Panc1 (cell line): Measurements from ENCODE around the gene FAM110A. TPM values are rescaled to one million over a fixed set of nuclear protein-coding genes. Genes with fewer than 3 reads are reported as not detected.

Experiments
- ATAC-seq: fragments of 200-7000 bp; cut with Tn5 transposase; 2 replicates; pipeline ENCODE4 v1.9.1; 2020; ENCODE audit warnings: mild to moderate bottlenecking, moderate library complexity
- BruUV-seq: library from RNA; stranded (reverse); fragments of 400-500 nt; replicated peaks from 2 replicates; lab custom pipeline; 2021; lab: Mats Ljungman, UMichigan
- CTCF ChIA-PET: fragments of 300-600 bp; sonication (Branson Sonifier 250); formaldehyde crosslinking; loops from one replicate; lab custom pipeline; 2022; ENCODE audit warnings: antibody characterized with exemption; lab: Charles Lee
- POLR2A ChIA-PET: fragments of 300-600 bp; sonication (Branson Sonifier 250); formaldehyde crosslinking; loops from one replicate; lab custom pipeline; 2022; ENCODE audit warnings: antibody characterized with exemption; lab: Charles Lee
- DNase-seq: peaks from one replicate; pipeline ENCODE4 v3.0.0-alpha.2; 2010; ENCODE audit warnings: low read depth, low spot score
- H3K27ac ChIP-seq: 2 replicates; pipeline ENCODE4 v1.5.1; 2011; ENCODE audit warnings: mild to moderate bottlenecking, low read length, inconsistent platforms
- H3K27me3 ChIP-seq: fragments of 200-500 bp; sonication (Bioruptor generic); 2 replicates; pipeline ENCODE4 v1.6.0; 2014; ENCODE audit warnings: low read length, inconsistent platforms; ENCODE audit not compliant: control insufficient read depth, insufficient read depth
- H3K36me3 ChIP-seq: fragments of 200-500 bp; sonication (Bioruptor generic); 2 replicates; pipeline ENCODE4 v1.5.1; 2014; ENCODE audit warnings: inconsistent platforms, mild to moderate bottlenecking, low read length, moderate library complexity; ENCODE audit not compliant: control insufficient read depth, insufficient read depth
- H3K4me1 ChIP-seq: 2 replicates; pipeline ENCODE4 v1.5.1; 2011; ENCODE audit warnings: inconsistent platforms, mild to moderate bottlenecking, low read length, moderate library complexity; ENCODE audit not compliant: control insufficient read depth, insufficient read depth
- H3K4me3 ChIP-seq, 2 experiments: 2 replicates each; pipeline ENCODE4 v1.5.1; 2011 to 2012; ENCODE audit warnings: low read depth in 2 of 2, low read length in 2 of 2, mild to moderate bottlenecking in 2 of 2, inconsistent platforms in 1 of 2, moderate library complexity in 1 of 2
- H3K9me3 ChIP-seq: fragments of 200-500 bp; sonication (Bioruptor generic); 2 replicates; pipeline ENCODE4 v1.5.1; 2014; ENCODE audit warnings: low read depth, mild to moderate bottlenecking, inconsistent platforms, low read length, moderate library complexity; ENCODE audit not compliant: control insufficient read depth, insufficient read depth
- CTCF ChIP-seq: fragments of 450-650 bp; IDR thresholded peaks from 2 replicates; pipeline ENCODE4 v1.5.1; 2017; ENCODE audit warnings: mild to moderate bottlenecking
- POLR2AphosphoS5 ChIP-seq: IDR thresholded peaks from 2 replicates; pipeline ENCODE4 v1.6.1; 2012; ENCODE audit warnings: mild to moderate bottlenecking, low read depth, low read length, moderate library complexity
- REST ChIP-seq, 2 experiments: IDR thresholded peaks; 2 replicates each; pipeline ENCODE4 v1.6.1; 2011 to 2012; ENCODE audit warnings: low read depth in 2 of 2, control low read depth in 1 of 2, low read length in 1 of 2, mild to moderate bottlenecking in 1 of 2, moderate library complexity in 1 of 2; ENCODE audit not compliant: insufficient read depth in 1 of 2
- SIN3A ChIP-seq: IDR thresholded peaks from 2 replicates; pipeline ENCODE4 v1.6.1; 2012; ENCODE audit warnings: low read depth, mild to moderate bottlenecking, low read length, moderate library complexity, borderline replicate concordance; ENCODE audit not compliant: insufficient read depth
- TCF7L2 ChIP-seq: IDR thresholded peaks from 2 replicates; pipeline ENCODE4 v1.6.1; 2011; ENCODE audit warnings: mild to moderate bottlenecking, low read depth, low read length, inconsistent platforms
- in situ Hi-C: cut with HindIII; loops from 2 replicates; pipeline ENCODE4 v1.10.0; 2016; ENCODE audit warnings: low sequenced_read_pairs, low pct_unique_long_range_greater_than_20kb
- intact Hi-C: fragments of 100-400 bp; cut with micrococcal nuclease; formaldehyde crosslinking; loops from one replicate; pipeline ENCODE4 v1.10.0; 2022; ENCODE audit not compliant: unreplicated experiment
- total RNA-seq: library from RNA; stranded (reverse); gene quantifications from one replicate; pipeline ENCODE4 v1.2.1, GENCODE V29; 2021; ENCODE audit not compliant: unreplicated experiment

The FAM110A gene
- total RNA-seq, 1 experiment from 2014 or later: 7.8 TPM

- BruUV-seq: no TSS peak
- in situ Hi-C loops: no loop called here
- H3K9me3 ChIP-seq: no peaks in the 10 kb centered on the region
- H3K4me1 ChIP-seq: no peaks in the 10 kb centered on the region
- no peak for TF ChIP-seq SIN3A
- TF ChIP-seq TCF7L2: no peak
- no peak for TF ChIP-seq REST (IDR thresholded peaks at IDR 0.05; ENCODE audit: insufficient read depth in 1 of 2, low read depth in 2 of 2, low read length in 1 of 2)
- no peak for TF ChIP-seq CTCF
- no peak for TF ChIP-seq POLR2AphosphoS5
- DNase-seq (no peak), ATAC-seq (no peak)
- H3K27ac ChIP-seq: no peak overlapping the region
- H3K4me3 ChIP-seq: no peak overlapping the region
- H3K36me3 ChIP-seq: no peaks in the 10 kb centered on the region
- intact Hi-C loops: loop anchor here (10.0 kb wide), 1 partner anchor 395 kb away; no protein-coding TSS in a partner anchor
- POLR2A ChIA-PET: no interaction called here
- CTCF ChIA-PET: interaction anchor here (0.6 to 6.0 kb wide), 2 partner anchors 8 to 137 kb away, joined by 5 to 50 read pairs; no protein-coding TSS in a partner anchor
- no peaks in the 10 kb centered on the region for H3K27me3 ChIP-seq
Measured at GRCh38 chr20:819680-820322, 13.7 kb upstream of the FAM110A start.

GRCh38 chr20:820323-820953, 13.1 kb upstream of the FAM110A start:
- H3K27me3 ChIP-seq: no peaks in the 10 kb centered on the region
- ATAC-seq (no peak), DNase-seq (no peak)
- POLR2A ChIA-PET: no interaction called here
- CTCF ChIA-PET: no interaction called here
- no TSS peak for BruUV-seq
- no peak overlapping the region for H3K4me3 ChIP-seq
- TF ChIP-seq SIN3A (no peak), POLR2AphosphoS5 (no peak), CTCF (no peak), TCF7L2 (no peak), REST (IDR thresholded peaks at IDR 0.05; ENCODE audit: insufficient read depth in 1 of 2, low read depth in 2 of 2, low read length in 1 of 2) (no peak)
- H3K36me3 ChIP-seq: no peaks in the 10 kb centered on the region
- intact Hi-C loops (no loop called here), in situ Hi-C loops (no loop called here)
- no peaks in the 10 kb centered on the region for H3K9me3 ChIP-seq
- no peaks in the 10 kb centered on the region for H3K4me1 ChIP-seq
- no peak overlapping the region for H3K27ac ChIP-seq
